Measurements from ENCODE around the gene CAMK4.

Gene CAMK4

GRCh38 chr5:111377306-111377705 is 153.1 kb downstream of the CAMK4 start:
- H3K9me3 ChIP-seq (ENCODE audit: insufficient read depth, low read length), result no peaks in the 10 kb centered on the region
- H3K4me2 ChIP-seq (ENCODE audit: low read length), result no peak overlapping the region
- no peak for TF ChIP-seq EZH2phosphoT487 (IDR thresholded peaks at IDR 0.05; ENCODE audit: low read depth)
- TF ChIP-seq, protein P1, sequence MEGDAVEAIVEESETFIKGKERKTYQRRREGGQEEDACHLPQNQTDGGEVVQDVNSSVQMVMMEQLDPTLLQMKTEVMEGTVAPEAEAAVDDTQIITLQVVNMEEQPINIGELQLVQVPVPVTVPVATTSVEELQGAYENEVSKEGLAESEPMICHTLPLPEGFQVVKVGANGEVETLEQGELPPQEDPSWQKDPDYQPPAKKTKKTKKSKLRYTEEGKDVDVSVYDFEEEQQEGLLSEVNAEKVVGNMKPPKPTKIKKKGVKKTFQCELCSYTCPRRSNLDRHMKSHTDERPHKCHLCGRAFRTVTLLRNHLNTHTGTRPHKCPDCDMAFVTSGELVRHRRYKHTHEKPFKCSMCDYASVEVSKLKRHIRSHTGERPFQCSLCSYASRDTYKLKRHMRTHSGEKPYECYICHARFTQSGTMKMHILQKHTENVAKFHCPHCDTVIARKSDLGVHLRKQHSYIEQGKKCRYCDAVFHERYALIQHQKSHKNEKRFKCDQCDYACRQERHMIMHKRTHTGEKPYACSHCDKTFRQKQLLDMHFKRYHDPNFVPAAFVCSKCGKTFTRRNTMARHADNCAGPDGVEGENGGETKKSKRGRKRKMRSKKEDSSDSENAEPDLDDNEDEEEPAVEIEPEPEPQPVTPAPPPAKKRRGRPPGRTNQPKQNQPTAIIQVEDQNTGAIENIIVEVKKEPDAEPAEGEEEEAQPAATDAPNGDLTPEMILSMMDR (IDR thresholded peaks at IDR 0.05; ENCODE audit: low read depth, low read length), result no peak
- no peak overlapping the region for H2AFZ ChIP-seq (ENCODE audit: low read depth, low read length)
- H3K4me3 ChIP-seq (ENCODE audit: low read length), result no peak overlapping the region
- H3K36me3 ChIP-seq (replicated peaks; ENCODE audit: low read depth, low read length), result peaks cover 12% of the 10 kb centered on the region
- no peak overlapping the region for H3K27ac ChIP-seq (ENCODE audit: low read length)
- no peaks in the 10 kb centered on the region for H3K4me1 ChIP-seq (ENCODE audit: low read length)
- H3K79me2 ChIP-seq (ENCODE audit: low read length), result peaks cover 16% of the 10 kb centered on the region; the same call in 1 of the 2 replicates
- no peak overlapping the region for H3K9ac ChIP-seq (ENCODE audit: low read length)
- H4K20me1 ChIP-seq (ENCODE audit: insufficient read depth, low read length), result peaks cover 15% of the 10 kb centered on the region
- no peaks in the 10 kb centered on the region for H3K27me3 ChIP-seq (ENCODE audit: low read depth, low read length)

DNA sequence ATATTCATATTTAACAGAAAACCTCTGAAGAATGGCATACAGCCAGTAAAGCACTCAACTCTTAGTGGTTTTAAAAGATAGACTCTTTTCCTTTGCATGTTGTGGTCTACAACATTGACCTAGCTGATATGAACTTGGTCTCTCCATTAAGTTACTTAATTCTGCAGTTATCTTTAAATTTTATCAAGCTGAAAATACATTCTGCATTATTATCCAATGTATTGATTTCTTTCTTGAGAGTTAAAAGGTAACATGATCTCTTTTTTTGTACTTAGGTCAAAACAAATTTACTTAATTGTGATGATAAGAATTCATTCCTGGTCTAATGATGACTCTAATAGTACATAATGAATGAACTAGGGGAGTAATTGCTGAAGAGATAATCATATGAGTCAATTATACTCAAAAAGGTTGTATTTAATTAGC is 155.2 kb downstream of the CAMK4 start:
- Histone ChIP-seq H2AFZ (ENCODE audit: low read depth, low read length) (no peak overlapping the region), H3K4me3 (ENCODE audit: low read length) (no peak overlapping the region), H3K27ac (ENCODE audit: low read length) (no peak overlapping the region), H3K79me2 (ENCODE audit: low read length) (peaks cover 5% of the 10 kb centered on the region; the same call in 1 of the 2 replicates), H3K27me3 (ENCODE audit: low read depth, low read length) (no peaks in the 10 kb centered on the region), H3K9ac (ENCODE audit: low read length) (no peak overlapping the region), H4K20me1 (ENCODE audit: insufficient read depth, low read length) (peaks cover 12% of the 10 kb centered on the region), H3K9me3 (ENCODE audit: insufficient read depth, low read length) (no peaks in the 10 kb centered on the region), H3K36me3 (replicated peaks; ENCODE audit: low read depth, low read length) (peaks cover 12% of the 10 kb centered on the region), H3K4me1 (ENCODE audit: low read length) (no peaks in the 10 kb centered on the region), H3K4me2 (ENCODE audit: low read length) (no peak overlapping the region)
- TF ChIP-seq EZH2phosphoT487 (IDR thresholded peaks at IDR 0.05; ENCODE audit: low read depth), result no peak
- TF ChIP-seq, protein P1 (IDR thresholded peaks at IDR 0.05; ENCODE audit: low read depth, low read length), result no peak

DNA sequence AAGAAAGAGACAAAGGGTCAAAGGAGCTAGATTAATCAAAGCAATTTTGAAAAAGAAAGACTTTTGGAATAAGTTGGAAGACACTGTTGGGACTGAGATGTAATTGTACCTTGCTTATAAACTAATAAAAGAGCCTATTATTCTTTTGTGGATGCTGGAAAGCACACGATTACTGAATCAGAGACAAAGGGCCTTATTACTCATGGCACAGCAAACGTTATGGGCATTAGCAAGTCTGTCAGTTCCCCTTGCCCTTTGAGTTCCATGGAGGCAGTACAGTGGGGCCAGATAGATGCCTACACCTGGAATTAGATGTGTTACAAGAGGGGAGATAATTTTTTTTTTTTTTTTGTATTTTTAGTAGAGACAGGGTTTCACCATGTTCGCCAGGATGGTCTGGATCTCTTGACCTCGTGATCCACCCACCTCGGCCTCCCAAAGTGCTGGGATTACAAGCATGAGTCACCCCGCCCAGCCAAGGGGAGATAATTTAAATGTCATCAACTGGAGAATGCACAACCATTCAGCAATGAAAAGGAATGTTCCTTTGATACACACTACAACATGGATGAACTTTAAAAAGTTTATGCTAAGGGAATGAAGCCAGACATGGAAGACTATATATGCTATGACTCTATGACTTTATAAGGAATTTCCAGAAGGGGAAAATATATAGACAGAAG is 159.2 kb downstream of the CAMK4 start:
- Histone ChIP-seq H3K4me1 (ENCODE audit: low read length) (no peaks in the 10 kb centered on the region), H2AFZ (ENCODE audit: low read depth, low read length) (no peak overlapping the region), H3K27me3 (ENCODE audit: low read depth, low read length) (no peaks in the 10 kb centered on the region), H4K20me1 (ENCODE audit: insufficient read depth, low read length) (peaks cover 12% of the 10 kb centered on the region), H3K9me3 (ENCODE audit: insufficient read depth, low read length) (no peaks in the 10 kb centered on the region), H3K9ac (ENCODE audit: low read length) (no peak overlapping the region), H3K36me3 (replicated peaks; ENCODE audit: low read depth, low read length) (peaks cover 17% of the 10 kb centered on the region), H3K4me3 (ENCODE audit: low read length) (no peak overlapping the region), H3K27ac (ENCODE audit: low read length) (no peak overlapping the region), H3K79me2 (ENCODE audit: low read length) (peaks cover 4% of the 10 kb centered on the region; the same call in 1 of the 2 replicates), H3K4me2 (ENCODE audit: low read length) (no peak overlapping the region)
- TF ChIP-seq EZH2phosphoT487 (IDR thresholded peaks at IDR 0.05; ENCODE audit: low read depth), result no peak
- TF ChIP-seq, protein P1 (IDR thresholded peaks at IDR 0.05; ENCODE audit: low read depth, low read length), result no peak

- TF ChIP-seq, protein P1 (IDR thresholded peaks at IDR 0.05; ENCODE audit: low read depth, low read length), result no peak
- TF ChIP-seq EZH2phosphoT487 (IDR thresholded peaks at IDR 0.05; ENCODE audit: low read depth), result no peak
- no peak overlapping the region for H3K4me3 ChIP-seq (ENCODE audit: low read length)
- no peaks in the 10 kb centered on the region for H3K4me1 ChIP-seq (ENCODE audit: low read length)
- H3K36me3 ChIP-seq (replicated peaks; ENCODE audit: low read depth, low read length), result peaks cover 22% of the 10 kb centered on the region
- H2AFZ ChIP-seq (ENCODE audit: low read depth, low read length), result no peak overlapping the region
- H3K9ac ChIP-seq (ENCODE audit: low read length), result no peak overlapping the region
- H3K4me2 ChIP-seq (ENCODE audit: low read length), result no peak overlapping the region
- H3K79me2 ChIP-seq (ENCODE audit: low read length), result peaks cover 4% of the 10 kb centered on the region; the same call in 1 of the 2 replicates
- no peaks in the 10 kb centered on the region for H3K27me3 ChIP-seq (ENCODE audit: low read depth, low read length)
- H3K27ac ChIP-seq (ENCODE audit: low read length), result no peak overlapping the region
- no peaks in the 10 kb centered on the region for H3K9me3 ChIP-seq (ENCODE audit: insufficient read depth, low read length)
- H4K20me1 ChIP-seq (ENCODE audit: insufficient read depth, low read length), result peaks cover 6% of the 10 kb centered on the region
Observed at GRCh38 chr5:111384220-111384619, 160.0 kb downstream of the CAMK4 start.

Data from OCI-LY3 (cell line).